H1 (cell line): Measurements from ENCODE around the gene TMEM147.

ENCODE experiments used
- CBX5 ChIP-seq: fragments of 300-800, 300-1000 bp; sonication (generic); IDR thresholded peaks from 2 replicates; pipeline ENCODE4 v1.7.1; 2016; ENCODE audit warnings: antibody characterized with exemption, low read length, low read depth
- CEBPB ChIP-seq: IDR thresholded peaks from 2 replicates; pipeline ENCODE4 v1.6.1; 2012; ENCODE audit warnings: low read depth, low read length
- CTBP2 ChIP-seq: IDR thresholded peaks from 2 replicates; pipeline ENCODE4 v1.7.0; 2011; ENCODE audit warnings: borderline replicate concordance, mild to moderate bottlenecking, moderate library complexity, mixed read lengths, low read length; ENCODE audit not compliant: insufficient read depth, insufficient read length
- EP300 ChIP-seq, 2 experiments: IDR thresholded peaks; 1 replicate in 1 of 2; 2 replicates in 1 of 2; pipeline ENCODE4 v1.6.1; 2011 to 2012; ENCODE audit warnings: low read depth in 2 of 2, low read length in 2 of 2, mild to moderate bottlenecking in 2 of 2, borderline replicate concordance in 1 of 2, inconsistent platforms in 1 of 2, moderate library complexity in 1 of 2
- EZH2 ChIP-seq: fragments of 200-600 bp; sonication (generic); IDR thresholded peaks from 2 replicates; pipeline ENCODE4 v1.7.1; 2012; ENCODE audit warnings: low read depth, mild to moderate bottlenecking, moderate library complexity, low read length, inconsistent platforms; ENCODE audit not compliant: severe bottlenecking
- KDM5A ChIP-seq: fragments of 200-600 bp; IDR thresholded peaks from 2 replicates; pipeline ENCODE4 v1.7.1; 2012; ENCODE audit warnings: mild to moderate bottlenecking, low read length, inconsistent platforms, mixed read lengths
- POLR2A ChIP-seq, 2 experiments: IDR thresholded peaks; 1 replicate in 1 of 2; 2 replicates in 1 of 2; pipeline ENCODE4 v1.6.1; 2011; ENCODE audit warnings: low read depth in 2 of 2, low read length in 2 of 2, mild to moderate bottlenecking in 2 of 2; ENCODE audit errors: control extremely low read depth in 1 of 2
- POLR2AphosphoS5 ChIP-seq: IDR thresholded peaks from 2 replicates; pipeline ENCODE4 v1.6.1; 2011; ENCODE audit warnings: low read depth, low read length
- RAD21 ChIP-seq, 2 experiments: IDR thresholded peaks in 1 of 2; conservative IDR thresholded peaks in 1 of 2; 2 replicates each; pipeline ENCODE4 v1.6.1; 2011; ENCODE audit warnings: low read depth in 2 of 2, low read length in 2 of 2, improper control_type of control experiment in 1 of 2, inconsistent platforms in 1 of 2, mild to moderate bottlenecking in 1 of 2, moderate library complexity in 1 of 2
- TCF12 ChIP-seq: IDR thresholded peaks from 2 replicates; pipeline ENCODE4 v1.6.1; 2011; ENCODE audit warnings: low read depth, mild to moderate bottlenecking, low read length
- TF ChIP-seq, protein P1 (sequence below), 3 experiments: IDR thresholded peaks; 1 replicate in 2 of 3; 2 replicates in 1 of 3; pipeline versions ENCODE4 v1.5.1 to v1.6.1; 2011; ENCODE audit warnings: low read length in 3 of 3, mild to moderate bottlenecking in 3 of 3, inconsistent platforms in 2 of 3, low read depth in 1 of 3, moderate library complexity in 1 of 3; ENCODE audit not compliant: insufficient read depth in 1 of 3; ENCODE audit errors: control extremely low read depth in 1 of 3
- TF ChIP-seq, protein P2 (sequence below): IDR thresholded peaks from 2 replicates; pipeline ENCODE4 v1.6.1; 2012; ENCODE audit warnings: inconsistent platforms

DNA sequence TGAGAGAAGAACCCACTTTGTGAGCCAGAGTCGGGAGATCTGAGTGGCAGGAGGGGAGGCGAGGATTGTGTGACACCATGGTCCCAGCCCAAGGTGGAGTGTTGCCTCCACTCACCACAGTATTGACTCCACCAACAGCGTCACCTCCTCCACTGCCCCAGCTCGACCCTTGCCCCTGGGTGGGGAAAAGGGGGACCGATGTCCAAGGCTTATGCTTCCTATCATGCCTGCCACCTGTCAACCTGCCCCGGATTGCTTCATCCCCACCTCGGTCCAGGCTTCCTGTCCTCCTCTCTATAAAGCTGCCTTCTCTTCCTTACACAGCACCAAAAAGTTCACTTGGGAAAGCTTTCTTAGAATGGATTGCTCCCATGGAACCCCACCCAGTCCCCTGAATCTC, 39.4 kb upstream of the TMEM147 start:
- TF ChIP-seq CEBPB (no peak), CTBP2 (no peak), EP300 (IDR thresholded peaks at IDR 0.05; ENCODE audit: borderline replicate concordance in 1 of 2, low read depth in 2 of 2, low read length in 2 of 2) (no peak), POLR2A (IDR thresholded peaks at IDR 0.05; ENCODE audit: control extremely low read depth in 1 of 2, low read depth in 2 of 2, low read length in 2 of 2) (peak in 1 of 2 experiments; percentile 43; a peak in 1 of 3 replicates), KDM5A (no peak), EZH2 (no peak), TCF12 (no peak), POLR2AphosphoS5 (peak; percentile 44; the same call in 1 of the 2 replicates), CBX5 (no peak), RAD21 (IDR thresholded peaks at IDR 0.05 in 1 of 2, conservative IDR thresholded peaks at IDR 0.05 in 1 of 2; ENCODE audit: low read depth in 2 of 2, low read length in 2 of 2) (no peak)
- TF ChIP-seq, protein P1, sequence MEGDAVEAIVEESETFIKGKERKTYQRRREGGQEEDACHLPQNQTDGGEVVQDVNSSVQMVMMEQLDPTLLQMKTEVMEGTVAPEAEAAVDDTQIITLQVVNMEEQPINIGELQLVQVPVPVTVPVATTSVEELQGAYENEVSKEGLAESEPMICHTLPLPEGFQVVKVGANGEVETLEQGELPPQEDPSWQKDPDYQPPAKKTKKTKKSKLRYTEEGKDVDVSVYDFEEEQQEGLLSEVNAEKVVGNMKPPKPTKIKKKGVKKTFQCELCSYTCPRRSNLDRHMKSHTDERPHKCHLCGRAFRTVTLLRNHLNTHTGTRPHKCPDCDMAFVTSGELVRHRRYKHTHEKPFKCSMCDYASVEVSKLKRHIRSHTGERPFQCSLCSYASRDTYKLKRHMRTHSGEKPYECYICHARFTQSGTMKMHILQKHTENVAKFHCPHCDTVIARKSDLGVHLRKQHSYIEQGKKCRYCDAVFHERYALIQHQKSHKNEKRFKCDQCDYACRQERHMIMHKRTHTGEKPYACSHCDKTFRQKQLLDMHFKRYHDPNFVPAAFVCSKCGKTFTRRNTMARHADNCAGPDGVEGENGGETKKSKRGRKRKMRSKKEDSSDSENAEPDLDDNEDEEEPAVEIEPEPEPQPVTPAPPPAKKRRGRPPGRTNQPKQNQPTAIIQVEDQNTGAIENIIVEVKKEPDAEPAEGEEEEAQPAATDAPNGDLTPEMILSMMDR (IDR thresholded peaks at IDR 0.05; ENCODE audit: control extremely low read depth in 1 of 3, insufficient read depth in 1 of 3, low read depth in 1 of 3, low read length in 3 of 3) = no peak
- TF ChIP-seq, protein P2, sequence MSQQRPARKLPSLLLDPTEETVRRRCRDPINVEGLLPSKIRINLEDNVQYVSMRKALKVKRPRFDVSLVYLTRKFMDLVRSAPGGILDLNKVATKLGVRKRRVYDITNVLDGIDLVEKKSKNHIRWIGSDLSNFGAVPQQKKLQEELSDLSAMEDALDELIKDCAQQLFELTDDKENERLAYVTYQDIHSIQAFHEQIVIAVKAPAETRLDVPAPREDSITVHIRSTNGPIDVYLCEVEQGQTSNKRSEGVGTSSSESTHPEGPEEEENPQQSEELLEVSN = no peak
